Stimulated activated CD8-positive, alpha-beta memory T cell treated with anti-CD3 and anti-CD28 coated beads, Interleukin-15, amount 100 ng/mL, for 4 hours (primary cell): ENCODE data around the gene HRH1.
"Not testable (repeated sequence)": the region's sequence is repeated elsewhere in the genome, so short reads cannot be mapped to it uniquely, and the experiment has no call there.

ENCODE experiments used
- DNase-seq, 2 donors: peaks; one replicate each; pipeline ENCODE4 v3.0.0-alpha.2; 2020; ENCODE audit warnings: low read depth in 2 of 2

HRH1 gene

GRCh38 chr3:11140713-11141104, 13.6 kb upstream of the HRH1 start:
- no peak for DNase-seq

DNA sequence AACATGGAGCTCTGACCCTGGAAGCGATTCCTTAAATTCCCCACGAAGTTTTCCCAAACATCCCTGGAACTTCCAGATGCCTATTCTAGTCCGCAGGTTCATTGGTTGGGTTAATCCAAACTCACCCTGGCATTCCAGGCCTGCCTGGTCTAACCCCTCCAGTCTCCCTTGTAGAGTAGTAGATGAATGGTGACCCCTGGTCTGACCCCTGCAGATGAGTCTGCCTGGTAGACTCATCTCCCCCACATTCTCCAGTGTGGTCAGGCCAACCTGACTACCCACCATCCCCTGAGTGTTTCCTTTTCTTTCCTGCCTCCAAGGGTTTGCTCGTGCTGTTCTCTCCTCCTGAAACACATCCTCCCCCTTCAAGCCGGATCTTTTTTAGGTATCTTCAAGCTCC, 10.8 kb upstream of the HRH1 start:
- no peak for DNase-seq

GRCh38 chr3:11144996-11145395, 9.3 kb upstream of the HRH1 start:
- no peak for DNase-seq

GRCh38 chr3:11145888-11146287, 8.4 kb upstream of the HRH1 start:
- DNase-seq: no peak

- DNase-seq: no peak
Observed at GRCh38 chr3:11146773-11147660, 7.3 kb upstream of the HRH1 start.

DNA sequence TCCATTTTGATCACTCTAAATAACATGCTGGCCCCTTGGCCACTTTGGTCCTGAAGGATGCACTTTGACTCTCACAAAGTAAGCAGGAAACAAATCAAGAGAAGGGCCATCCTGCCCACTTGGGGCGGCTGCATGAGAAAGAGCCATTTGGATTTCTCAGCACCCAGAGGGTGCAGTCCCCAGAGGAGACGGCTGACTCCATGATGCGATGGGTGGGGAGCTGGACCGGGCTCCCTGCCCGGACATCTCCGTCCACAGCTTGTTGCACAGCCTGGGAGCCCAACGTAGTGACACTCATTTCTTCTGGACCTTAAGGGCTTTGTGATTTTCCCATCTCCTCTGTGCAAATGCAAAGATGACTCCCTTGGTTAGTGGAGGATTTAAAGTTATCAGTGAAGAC, 4.0 kb upstream of the HRH1 start:
- no peak for DNase-seq

DNA sequence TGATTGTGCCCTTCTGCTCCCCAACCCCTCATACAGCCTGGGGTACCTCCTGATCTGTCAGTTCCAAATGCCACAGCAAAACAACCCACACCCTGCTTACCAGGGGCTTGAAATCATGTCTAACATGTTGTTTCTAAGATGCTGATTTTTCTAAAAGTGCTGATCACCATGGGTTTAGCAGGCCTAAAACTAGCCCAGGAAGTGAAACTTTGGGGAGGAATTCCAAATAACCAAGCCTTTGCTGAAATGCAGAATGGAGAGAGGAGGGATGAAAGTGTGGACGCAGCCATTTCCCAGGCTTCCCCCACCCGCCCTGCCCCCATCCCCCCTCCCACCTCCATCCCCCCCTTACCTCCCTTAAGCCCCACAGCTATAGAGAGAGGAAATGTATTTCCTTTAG, 2.0 kb upstream of the HRH1 start:
- no peak for DNase-seq

- DNase-seq: no peak
Observed at GRCh38 chr3:11154953-11155325, 646 bp downstream of the HRH1 start.

DNA sequence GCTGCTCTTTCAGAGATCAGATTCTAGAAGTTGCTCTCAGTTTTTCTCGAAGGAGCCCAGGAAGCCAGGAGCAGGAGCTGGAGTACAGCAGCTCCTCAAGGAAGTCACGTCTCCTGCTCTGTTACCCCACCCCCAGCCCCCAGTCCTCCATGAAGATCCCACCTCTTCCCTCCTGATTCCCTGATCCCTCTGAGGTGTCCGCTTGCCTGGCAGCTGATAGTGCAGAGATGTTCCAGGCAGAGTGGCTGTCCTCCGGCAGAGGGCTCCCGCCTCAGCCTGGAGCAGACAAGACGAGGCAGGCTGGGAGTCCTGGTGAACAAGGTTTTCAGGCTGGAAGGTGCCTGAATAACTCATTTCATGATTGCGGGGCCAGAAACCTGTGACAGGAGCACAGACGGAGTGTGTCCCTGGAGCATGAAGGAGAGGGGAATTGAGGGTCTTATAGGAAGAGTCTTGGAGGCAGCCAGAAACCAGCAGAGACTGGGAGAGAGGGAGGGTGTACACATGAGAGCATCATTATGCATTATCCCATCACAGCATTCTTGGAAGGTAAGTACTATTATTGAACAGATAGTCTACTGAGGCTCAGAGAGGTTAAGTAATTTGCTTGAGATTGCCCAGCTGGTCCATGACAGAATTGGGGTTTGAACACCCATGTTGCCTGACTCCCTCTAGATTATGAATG, 1.2 kb downstream of the HRH1 start:
- DNase-seq: no peak

DNA sequence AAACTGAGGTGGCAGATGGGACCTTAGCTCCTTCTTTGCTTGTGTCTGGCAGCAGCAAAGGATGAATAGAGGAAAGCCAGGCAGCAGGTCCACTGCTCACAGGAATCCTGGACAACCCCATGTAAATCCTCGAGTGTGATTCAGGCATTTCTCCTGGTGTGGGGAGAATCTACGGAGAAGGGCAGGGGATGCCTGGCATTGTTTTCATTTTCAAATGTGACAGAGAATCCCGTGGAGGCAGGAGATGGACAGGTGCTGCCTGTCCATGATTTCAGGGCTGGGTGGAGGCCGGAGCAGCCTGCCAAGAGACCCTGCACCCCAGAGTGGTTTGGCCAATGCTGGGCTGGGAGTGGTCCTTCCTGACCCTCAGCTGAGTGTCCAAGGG, 1.7 kb downstream of the HRH1 start:
- no peak for DNase-seq

DNA sequence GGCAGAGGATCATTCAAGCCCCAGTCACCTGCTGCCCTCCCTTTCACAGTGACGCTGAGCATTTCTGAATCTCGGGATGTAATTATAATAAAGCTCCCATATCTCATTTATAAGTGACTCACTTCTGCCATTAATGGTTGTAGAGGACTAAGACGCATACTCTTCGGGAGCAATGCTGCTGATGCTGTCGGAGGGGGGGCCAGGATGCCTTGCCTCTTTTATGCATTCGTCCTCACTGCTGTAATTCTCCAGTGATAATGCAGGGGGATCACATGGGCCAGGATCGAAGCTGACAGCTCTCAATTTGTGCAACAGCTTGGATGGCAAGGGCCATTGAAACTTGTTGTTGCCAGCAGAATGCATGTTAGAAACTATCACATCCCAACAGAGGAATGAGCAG, 3.1 kb downstream of the HRH1 start:
- DNase-seq: no peak

- DNase-seq: no peak
Observed at GRCh38 chr3:11159421-11159904, 5.2 kb downstream of the HRH1 start.

- DNase-seq: no peak
Observed at GRCh38 chr3:11161666-11162065, 7.4 kb downstream of the HRH1 start.

DNA sequence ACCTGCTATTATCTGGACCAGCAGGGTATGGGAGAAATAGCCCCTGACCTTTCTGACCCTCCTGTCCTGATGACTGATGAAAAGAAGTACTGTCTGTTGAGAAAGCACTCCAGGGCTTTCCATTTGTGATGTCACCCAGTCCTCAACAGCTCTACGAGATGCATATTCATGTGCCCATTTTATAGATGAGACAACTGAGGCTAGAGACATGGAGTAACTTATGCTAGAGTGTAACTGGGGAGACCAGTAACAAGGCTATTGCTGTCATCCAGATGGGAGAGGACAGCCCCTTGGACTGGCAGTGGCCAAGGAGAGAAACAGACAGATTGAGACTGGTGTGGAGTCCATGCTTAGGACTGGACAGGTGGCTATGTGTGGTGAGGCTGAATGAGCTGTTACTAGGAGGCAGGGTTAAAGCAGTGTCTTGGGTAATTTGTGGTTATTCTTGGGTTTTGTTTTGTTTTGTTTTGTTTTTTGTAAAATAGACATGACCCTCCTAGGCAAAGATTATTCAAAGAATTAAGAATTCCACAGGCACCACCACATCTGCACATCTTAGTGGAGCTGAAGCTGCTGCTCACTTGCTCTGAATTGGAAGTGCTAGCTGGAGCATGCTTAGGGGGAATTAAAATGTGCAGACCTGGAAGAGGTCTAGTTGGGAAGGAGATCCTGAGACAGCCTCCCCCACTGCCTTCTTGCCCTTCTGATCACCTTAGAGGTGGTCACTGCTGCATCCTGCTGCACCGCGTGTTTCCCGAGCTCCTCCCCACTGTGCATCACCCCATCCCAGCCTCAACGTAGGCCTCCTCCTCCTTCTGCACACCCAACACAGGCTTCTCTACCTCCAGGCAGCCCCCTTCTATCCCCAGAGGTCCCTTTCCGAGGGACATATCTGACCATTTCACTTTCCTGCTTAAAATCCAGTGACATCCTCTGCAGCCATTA, 8.4 kb downstream of the HRH1 start:
- DNase-seq: no peak

DNA sequence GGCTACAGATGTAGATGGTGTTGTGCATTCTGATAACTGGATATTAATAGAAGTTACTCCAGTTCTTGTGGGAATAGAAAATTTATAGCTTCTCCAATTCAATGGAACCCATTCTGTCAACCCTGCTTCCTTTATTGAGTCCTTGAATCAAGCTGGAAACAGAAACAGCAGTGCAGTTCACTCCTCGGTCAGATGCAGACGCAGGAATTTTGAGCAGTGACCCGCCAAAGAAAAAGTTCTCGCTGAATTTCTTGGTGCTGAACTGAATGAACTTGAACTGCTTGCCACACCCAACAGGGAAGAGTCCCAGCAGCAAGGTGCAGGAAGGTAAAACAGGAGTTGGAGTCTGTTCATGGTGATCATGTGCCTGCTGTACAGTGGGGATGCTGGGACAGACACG, 10.3 kb downstream of the HRH1 start:
- DNase-seq: no peak

- no peak for DNase-seq
Observed at GRCh38 chr3:11165476-11165875, 11.2 kb downstream of the HRH1 start.

- not testable (repeated sequence) for DNase-seq
Observed at GRCh38 chr3:11166807-11167400, 12.6 kb downstream of the HRH1 start.

- no peak for DNase-seq
Observed at GRCh38 chr3:11167590-11167989, 13.3 kb downstream of the HRH1 start.

DNA sequence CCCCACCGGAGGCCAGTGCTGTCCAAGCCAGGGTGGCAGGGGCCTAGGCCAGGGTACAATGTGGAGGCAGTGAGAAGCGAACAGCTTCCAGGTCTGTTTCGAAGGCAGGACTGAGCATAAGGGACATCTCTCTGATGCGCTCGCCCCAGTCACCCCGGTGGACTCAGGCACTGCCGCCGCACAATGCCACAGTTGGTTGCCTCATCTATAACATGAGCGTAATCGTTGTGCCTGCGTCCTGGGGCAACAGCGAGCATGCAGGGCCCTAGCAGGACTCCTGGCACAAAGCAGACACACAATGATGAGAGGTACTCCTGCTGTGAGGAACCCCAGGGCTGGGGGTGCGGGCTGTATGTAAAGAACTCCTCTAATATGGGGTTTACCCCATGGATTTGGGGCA, 14.1 kb downstream of the HRH1 start:
- no peak for DNase-seq

DNA sequence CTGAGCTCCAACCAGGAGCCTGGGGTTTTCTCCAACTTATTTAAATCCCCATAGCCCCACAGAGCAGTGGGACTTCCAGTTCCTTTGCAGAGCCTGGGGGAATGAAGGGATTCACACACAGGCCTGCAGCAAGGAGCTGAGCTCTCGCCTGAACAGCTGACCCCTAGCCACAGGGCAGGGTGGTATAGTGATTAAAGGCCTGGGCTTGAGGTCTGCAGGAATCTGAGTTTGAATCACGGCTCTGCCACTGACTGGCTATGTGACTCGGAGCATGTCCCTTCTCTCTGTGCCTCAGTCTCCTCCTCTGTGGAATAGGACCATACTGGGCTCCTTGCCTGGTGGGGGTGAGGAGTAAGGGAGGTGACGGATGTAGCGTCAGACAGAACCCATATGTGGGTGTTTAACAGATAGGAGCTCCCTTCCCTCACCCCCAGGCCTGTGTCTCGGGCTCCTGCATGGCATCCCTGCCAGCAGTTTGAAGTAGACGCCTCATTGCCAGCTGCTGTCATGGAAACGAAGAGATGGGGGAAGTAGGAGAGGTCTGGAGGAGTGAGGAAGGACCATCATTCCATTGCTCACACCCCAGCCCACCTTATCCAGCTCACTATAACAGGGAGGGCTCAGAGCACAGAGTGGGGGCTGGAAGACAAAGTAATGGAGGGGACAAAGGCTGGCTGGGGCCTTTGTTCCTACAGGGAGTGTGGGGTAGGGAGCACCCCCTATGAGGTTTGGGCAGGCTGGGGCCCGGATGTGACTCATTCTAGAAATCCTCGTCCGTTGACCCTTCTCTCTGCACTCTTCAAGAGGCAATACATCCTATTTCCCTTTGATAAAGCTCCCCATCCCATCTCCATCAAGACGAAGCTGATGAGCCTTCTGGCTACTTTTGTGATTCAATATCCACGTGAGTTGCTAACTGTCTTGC, 14.8 kb downstream of the HRH1 start:
- DNase-seq: no peak
